BLaER1 treated with 17β-estradiol and CSF1 and Interleukin-3, amounts not matched to agents 10 nM and 100 nM (cell line): ENCODE data around the gene FKRP.

Experiments used
- H3K27ac ChIP-seq, 11 experiments: shearing (Covaris generic); formaldehyde crosslinking; 2 replicates each; pipeline ENCODE4 v1.8.1; 2022
- H3K27me3 ChIP-seq, 11 experiments: shearing (Covaris generic); formaldehyde crosslinking; 2 replicates each; pipeline ENCODE4 v1.8.1; 2022
- H3K36me3 ChIP-seq, 11 experiments: shearing (Covaris generic); formaldehyde crosslinking; 2 replicates each; pipeline ENCODE4 v1.8.1; 2022
- H3K4me1 ChIP-seq, 10 experiments: shearing (Covaris generic); formaldehyde crosslinking; 2 replicates each; pipeline ENCODE4 v1.8.1; 2022
- H3K4me2 ChIP-seq, 11 experiments: shearing (Covaris generic); formaldehyde crosslinking; 2 replicates each; pipeline ENCODE4 v1.8.1; 2022
- H3K4me3 ChIP-seq, 10 experiments: shearing (Covaris generic); formaldehyde crosslinking; 2 replicates each; pipeline ENCODE4 v1.8.1; 2022
- H3K9ac ChIP-seq, 11 experiments: shearing (Covaris generic); formaldehyde crosslinking; 2 replicates each; pipeline ENCODE4 v1.8.1; 2022
- H3K9me3 ChIP-seq, 11 experiments: shearing (Covaris generic); formaldehyde crosslinking; replicated peaks in 1 of 11; 2 replicates each; pipeline ENCODE4 v1.8.1; 2022
- H4K20me1 ChIP-seq, 11 experiments: shearing (Covaris generic); formaldehyde crosslinking; 2 replicates each; pipeline ENCODE4 v1.8.1; 2022
- Cebpa-rat ChIP-seq, 11 experiments: shearing (Covaris generic); IDR thresholded peaks; 2 replicates each; pipeline ENCODE4 v1.8.1; 2022

Gene FKRP

DNA sequence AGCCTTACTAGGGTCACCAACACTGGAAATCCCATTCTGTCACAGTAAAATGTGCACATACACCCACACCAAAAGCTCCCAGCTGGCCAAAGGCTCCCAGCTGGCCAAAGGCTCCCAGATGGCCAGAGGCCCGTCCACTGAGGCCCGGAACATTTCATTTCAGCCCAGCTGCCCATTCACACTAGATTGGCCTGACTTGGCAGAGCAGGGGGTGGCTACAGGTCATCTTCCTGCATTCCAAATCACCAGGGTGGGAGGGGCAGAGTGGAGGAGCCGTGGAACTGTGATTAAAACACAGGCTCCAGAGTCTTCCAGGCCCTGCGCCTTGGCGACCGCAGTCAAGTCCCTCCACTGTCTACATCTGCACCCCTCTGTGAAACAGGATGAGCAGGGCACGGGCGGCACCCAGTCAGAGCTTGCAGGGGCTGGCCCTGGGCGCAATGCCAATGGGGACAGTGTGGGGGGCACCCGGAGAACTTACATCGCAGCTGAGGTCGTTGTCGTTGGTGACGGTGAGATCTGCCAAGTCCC lies 18.8 kb upstream of the FKRP start:
- Histone ChIP-seq H3K36me3 (peaks cover 82 to 100% (median 95%) of the 10 kb centered on the region in 11 experiments), H3K27me3 (no peaks in the 10 kb centered on the region), H3K4me2 (peak overlapping the region; percentile 57 to 99 (median 95)), H3K4me1 (peaks cover 91 to 100% (median 100%) of the 10 kb centered on the region in 10 experiments), H3K9ac (peak overlapping the region in 9 of 11 experiments; percentile 14 to 68 (median 56); a peak in 14 of 22 replicates), H3K27ac (peak overlapping the region in 3 of 11 experiments; percentile 44 to 56 (median 47); a peak in 4 of 22 replicates), H3K9me3 (no peaks in the 10 kb centered on the region), H4K20me1 (peaks cover 89 to 100% (median 98%) of the 10 kb centered on the region in 11 experiments), H3K4me3 (peak overlapping the region in 1 of 10 experiments; percentile 41; a peak in 2 of 20 replicates)
- TF ChIP-seq Cebpa-rat (IDR thresholded peaks at IDR 0.05), result no peak

DNA sequence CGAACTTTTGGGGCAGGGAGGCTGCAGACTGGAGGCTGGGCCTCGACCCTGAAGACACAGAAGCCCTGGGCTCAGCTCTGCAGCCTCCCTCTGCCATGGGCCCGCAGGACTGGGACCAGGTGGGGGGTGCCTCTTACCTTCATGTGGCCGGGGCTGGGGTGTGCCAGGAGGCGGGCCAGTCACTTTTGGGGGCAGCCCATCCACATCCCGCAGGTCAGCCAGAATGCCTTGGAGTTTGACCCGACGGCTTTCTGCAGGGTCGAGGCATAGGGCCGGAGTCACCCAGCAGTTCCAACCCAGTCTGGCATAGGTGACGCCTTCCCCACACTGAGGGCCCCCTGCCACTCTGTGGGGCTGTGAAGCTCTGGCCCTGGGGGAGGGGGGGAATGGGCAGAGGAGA lies 18.1 kb upstream of the FKRP start:
- Histone ChIP-seq H3K4me3 (peak overlapping the region in 5 of 10 experiments; percentile 32 to 55 (median 48); a peak in 8 of 20 replicates), H4K20me1 (peaks cover 92 to 100% (median 98%) of the 10 kb centered on the region in 11 experiments), H3K36me3 (peaks cover 84 to 100% (median 96%) of the 10 kb centered on the region in 11 experiments)

GRCh38 chr19:46728208-46728607 lies 17.6 kb upstream of the FKRP start:
- Histone ChIP-seq H3K4me1 (peaks cover 91 to 100% (median 100%) of the 10 kb centered on the region in 10 experiments), H3K9me3 (no peaks in the 10 kb centered on the region), H3K27me3 (no peaks in the 10 kb centered on the region), H3K4me2 (peak overlapping the region; percentile 77 to 99 (median 95)), H3K4me3 (peak overlapping the region in 8 of 10 experiments; percentile 13 to 55 (median 44); a peak in 15 of 20 replicates), H4K20me1 (peaks cover 93 to 100% (median 98%) of the 10 kb centered on the region in 11 experiments), H3K9ac (peak overlapping the region in 10 of 11 experiments; percentile 33 to 77 (median 53); a peak in 18 of 22 replicates), H3K27ac (peak overlapping the region in 8 of 11 experiments; percentile 41 to 76 (median 52); a peak in 17 of 22 replicates), H3K36me3 (peaks cover 84 to 100% (median 96%) of the 10 kb centered on the region in 11 experiments)
- no peak for TF ChIP-seq Cebpa-rat (IDR thresholded peaks at IDR 0.05)

More for the DNA sequence above, 18.1 kb upstream of the FKRP start:
- TF ChIP-seq Cebpa-rat (IDR thresholded peaks at IDR 0.05), result no peak
- Histone ChIP-seq H3K9me3 (no peaks in the 10 kb centered on the region), H3K9ac (peak overlapping the region in 9 of 11 experiments; percentile 33 to 77 (median 55); a peak in 18 of 22 replicates), H3K27ac (peak overlapping the region in 8 of 11 experiments; percentile 41 to 76 (median 52); a peak in 15 of 22 replicates), H3K27me3 (no peaks in the 10 kb centered on the region), H3K4me2 (peak overlapping the region; percentile 77 to 99 (median 95)), H3K4me1 (peaks cover 91 to 100% (median 100%) of the 10 kb centered on the region in 10 experiments)

GRCh38 chr19:46728693-46729339 lies 17.0 kb upstream of the FKRP start:
- peaks cover 81 to 100% (median 96%) of the 10 kb centered on the region in 11 experiments for H3K36me3 ChIP-seq

GRCh38 chr19:46729696-46730095 lies 16.2 kb upstream of the FKRP start:
- Histone ChIP-seq H3K4me1 (peaks cover 89 to 100% (median 96%) of the 10 kb centered on the region in 10 experiments), H3K36me3 (peaks cover 72 to 100% (median 96%) of the 10 kb centered on the region in 11 experiments), H4K20me1 (peaks cover 93 to 100% (median 99%) of the 10 kb centered on the region in 11 experiments), H3K27ac (peak overlapping the region in 6 of 11 experiments; percentile 5 to 54 (median 34); a peak in 9 of 22 replicates), H3K4me3 (peak overlapping the region in 1 of 10 experiments; percentile 19; a peak in 2 of 20 replicates), H3K27me3 (no peaks in the 10 kb centered on the region), H3K4me2 (peak overlapping the region; percentile 77 to 99 (median 95)), H3K9me3 (no peaks in the 10 kb centered on the region), H3K9ac (peak overlapping the region in 10 of 11 experiments; percentile 5 to 68 (median 32); a peak in 14 of 22 replicates)
- TF ChIP-seq Cebpa-rat (IDR thresholded peaks at IDR 0.05), result no peak

More at GRCh38 chr19:46728693-46729339, 17.0 kb upstream of the FKRP start:
- Histone ChIP-seq H3K9ac (peak overlapping the region in 9 of 11 experiments; percentile 40 to 77 (median 55); a peak in 17 of 22 replicates), H3K27ac (peak overlapping the region in 8 of 11 experiments; percentile 41 to 76 (median 52); a peak in 17 of 22 replicates), H3K27me3 (no peaks in the 10 kb centered on the region), H3K4me3 (peak overlapping the region in 8 of 10 experiments; percentile 13 to 55 (median 44); a peak in 15 of 20 replicates), H4K20me1 (peaks cover 93 to 100% (median 98%) of the 10 kb centered on the region in 11 experiments), H3K4me2 (peak overlapping the region; percentile 77 to 99 (median 95)), H3K9me3 (no peaks in the 10 kb centered on the region), H3K4me1 (peaks cover 89 to 100% (median 100%) of the 10 kb centered on the region in 10 experiments)
- no peak for TF ChIP-seq Cebpa-rat (IDR thresholded peaks at IDR 0.05)

- H3K4me3 ChIP-seq, result peak overlapping the region in 1 of 10 experiments; percentile 19; a peak in 2 of 20 replicates
- peak overlapping the region; percentile 77 to 99 (median 95) for H3K4me2 ChIP-seq
- H3K36me3 ChIP-seq, result peaks cover 70 to 100% (median 96%) of the 10 kb centered on the region in 11 experiments
- H3K27ac ChIP-seq, result peak overlapping the region in 6 of 11 experiments; percentile 5 to 54 (median 34); a peak in 11 of 22 replicates
- no peaks in the 10 kb centered on the region for H3K27me3 ChIP-seq
- H3K9ac ChIP-seq, result peak overlapping the region in 10 of 11 experiments; percentile 5 to 68 (median 32); a peak in 13 of 22 replicates
- no peak for TF ChIP-seq Cebpa-rat (IDR thresholded peaks at IDR 0.05)
- H3K4me1 ChIP-seq, result peaks cover 86 to 100% (median 93%) of the 10 kb centered on the region in 10 experiments
- H3K9me3 ChIP-seq, result no peaks in the 10 kb centered on the region
- peaks cover 90 to 100% (median 100%) of the 10 kb centered on the region in 11 experiments for H4K20me1 ChIP-seq
These were observed 15.7 kb upstream of the FKRP start for GRCh38 chr19:46730187-46730586.

GRCh38 chr19:46730595-46730994 lies 15.3 kb upstream of the FKRP start:
- H4K20me1 ChIP-seq, result peaks cover 87 to 100% (median 100%) of the 10 kb centered on the region in 11 experiments
- H3K9ac ChIP-seq, result peak overlapping the region in 7 of 11 experiments; percentile 11 to 68 (median 42); a peak in 8 of 22 replicates
- no peaks in the 10 kb centered on the region for H3K9me3 ChIP-seq
- H3K4me1 ChIP-seq, result peaks cover 82 to 100% (median 92%) of the 10 kb centered on the region in 10 experiments
- H3K4me3 ChIP-seq, result no peak overlapping the region
- H3K36me3 ChIP-seq, result peaks cover 66 to 100% (median 96%) of the 10 kb centered on the region in 11 experiments
- TF ChIP-seq Cebpa-rat (IDR thresholded peaks at IDR 0.05), result no peak
- no peaks in the 10 kb centered on the region for H3K27me3 ChIP-seq
- peak overlapping the region; percentile 77 to 99 (median 95) for H3K4me2 ChIP-seq
- peak overlapping the region in 6 of 11 experiments; percentile 23 to 54 (median 48); a peak in 12 of 22 replicates for H3K27ac ChIP-seq

DNA sequence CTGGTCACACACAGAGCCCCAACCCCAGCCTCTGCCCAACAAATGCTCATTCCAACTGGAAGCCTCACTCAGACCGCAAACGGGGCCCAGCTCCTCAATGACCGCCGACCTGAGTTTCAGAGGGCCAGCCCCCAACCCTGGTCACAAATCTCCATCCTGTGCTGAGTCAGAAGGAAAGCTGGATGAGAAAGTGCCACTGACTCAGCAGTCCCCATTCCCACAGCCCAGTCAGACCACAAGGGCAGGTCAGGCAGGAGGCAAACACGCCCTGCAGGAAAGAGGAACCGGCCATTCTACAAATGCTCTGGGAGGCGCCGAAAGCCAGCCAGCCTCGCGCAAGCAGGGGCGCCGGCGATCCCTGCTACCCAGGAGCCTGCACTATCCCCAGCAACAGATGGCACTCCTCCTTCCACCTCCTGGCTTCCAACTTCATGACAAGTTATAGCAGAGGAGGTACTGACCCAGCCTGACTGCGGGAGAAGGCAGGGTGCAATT lies 14.8 kb upstream of the FKRP start:
- H3K9me3 ChIP-seq, result no peaks in the 10 kb centered on the region
- peaks cover 82 to 100% (median 98%) of the 10 kb centered on the region in 11 experiments for H4K20me1 ChIP-seq
- H3K27ac ChIP-seq, result peak overlapping the region in 6 of 11 experiments; percentile 43 to 60 (median 54); a peak in 12 of 22 replicates
- H3K9ac ChIP-seq, result peak overlapping the region in 7 of 11 experiments; percentile 11 to 48 (median 29); a peak in 9 of 22 replicates
- TF ChIP-seq Cebpa-rat (IDR thresholded peaks at IDR 0.05), result no peak
- H3K4me1 ChIP-seq, result peaks cover 77 to 99% (median 87%) of the 10 kb centered on the region in 10 experiments
- peaks cover 64 to 100% (median 96%) of the 10 kb centered on the region in 11 experiments for H3K36me3 ChIP-seq
- peak overlapping the region; percentile 77 to 99 (median 95); a peak in 20 of 22 replicates for H3K4me2 ChIP-seq
- no peaks in the 10 kb centered on the region for H3K27me3 ChIP-seq
- H3K4me3 ChIP-seq, result peak overlapping the region in 2 of 10 experiments; percentile 24 to 40; a peak in 2 of 20 replicates
